T-helper 1 cell treated with Interleukin-12 subunit alpha and Interleukin-12 subunit beta and Interleukin-4 antibody, amounts not matched to agents 30 ng/mL and 1 ng/mL, for 36 hours (primary cell): ENCODE data around the gene GNAI2. TPM values are rescaled to one million over a fixed set of nuclear protein-coding genes. Genes with fewer than 3 reads are reported as not detected.
"Not testable (repeated sequence)": the region's sequence is repeated elsewhere in the genome, so short reads cannot be mapped to it uniquely, and the experiment has no call there.

ENCODE experiments used
- intact Hi-C: fragments of 100-400 bp; cut with micrococcal nuclease; formaldehyde crosslinking; loops from one replicate; pipeline ENCODE4 v1.15.1; 2024
- total RNA-seq: library from RNA; stranded (reverse); gene quantifications from 2 replicates; pipeline ENCODE4 v1.2.3, GENCODE V29; 2022

Gene GNAI2
- total RNA-seq, 1 donor from 2014 or later: 460 TPM

- intact Hi-C loops: no loop called here
Observed at GRCh38 chr3:50203809-50204803, 31.9 kb upstream of the GNAI2 start.

- intact Hi-C loops: no loop called here
Observed at GRCh38 chr3:50204804-50205412, 31.1 kb upstream of the GNAI2 start, which contains the start of gene SLC38A3. TSS of gene SLC38A3 (plus strand) at chr3:50205271. CDS start at chr3:50214200, 8,929 bp downstream.

- intact Hi-C loops: no loop called here
Observed at GRCh38 chr3:50205413-50206276, 30.4 kb upstream of the GNAI2 start.

- intact Hi-C loops: no loop called here
Observed at GRCh38 chr3:50207359-50208042, 28.5 kb upstream of the GNAI2 start.

- intact Hi-C loops: no loop called here
Observed at GRCh38 chr3:50208677-50209344, 27.2 kb upstream of the GNAI2 start.

GRCh38 chr3:50210176-50210509 lies 25.9 kb upstream of the GNAI2 start:
- intact Hi-C loops: no loop called here

- intact Hi-C loops: no loop called here
Observed at GRCh38 chr3:50210510-50211367, 25.3 kb upstream of the GNAI2 start.

GRCh38 chr3:50211368-50211717 lies 24.7 kb upstream of the GNAI2 start:
- intact Hi-C loops: not testable (repeated sequence)

- intact Hi-C loops: no loop called here
Observed at GRCh38 chr3:50211930-50212329, 24.1 kb upstream of the GNAI2 start.

- intact Hi-C loops: no loop called here
Observed at GRCh38 chr3:50212502-50212901, 23.5 kb upstream of the GNAI2 start.

GRCh38 chr3:50212971-50213370 lies 23.0 kb upstream of the GNAI2 start:
- intact Hi-C loops: no loop called here

- intact Hi-C loops: no loop called here
Observed at GRCh38 chr3:50213373-50213772, 22.6 kb upstream of the GNAI2 start.

GRCh38 chr3:50214824-50215223 lies 21.2 kb upstream of the GNAI2 start:
- intact Hi-C loops: no loop called here

- intact Hi-C loops: no loop called here
Observed at GRCh38 chr3:50215529-50215928, 20.5 kb upstream of the GNAI2 start.

- intact Hi-C loops: no loop called here
Observed at GRCh38 chr3:50217681-50218080, 18.3 kb upstream of the GNAI2 start.

GRCh38 chr3:50218448-50218847 lies 17.6 kb upstream of the GNAI2 start:
- intact Hi-C loops: no loop called here

GRCh38 chr3:50219285-50219684 lies 16.7 kb upstream of the GNAI2 start:
- intact Hi-C loops: no loop called here

GRCh38 chr3:50220109-50220508 lies 15.9 kb upstream of the GNAI2 start:
- intact Hi-C loops: no loop called here

- intact Hi-C loops: no loop called here
Observed at GRCh38 chr3:50221051-50221410, 15.0 kb upstream of the GNAI2 start.
